ENCODE results near the gene TLE5. TPM values are rescaled to one million over a fixed set of nuclear protein-coding genes. Genes with fewer than 3 reads are reported as not detected.

TLE5 gene
- polyA plus RNA-seq, 1 experiment: 317 TPM

DNA sequence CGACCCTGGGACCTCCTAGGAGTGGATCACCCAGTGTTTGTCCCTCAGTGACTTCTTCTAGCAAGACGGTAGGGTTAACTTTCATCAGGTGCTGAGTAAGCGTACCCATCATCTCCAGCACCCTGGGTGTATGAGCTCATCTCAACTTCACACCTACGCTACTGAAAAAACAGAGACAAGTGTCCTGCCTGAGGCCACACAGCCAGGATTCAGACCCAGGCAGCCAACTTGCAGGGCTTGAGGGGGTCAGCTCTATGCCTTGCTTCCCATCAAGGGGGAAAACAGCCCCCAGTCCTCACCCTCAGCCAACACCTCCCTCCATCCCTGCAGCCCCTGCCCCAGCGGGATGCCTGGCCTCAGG is 37.8 kb downstream of the TLE5 start:
- TF ChIP-seq, protein P1, sequence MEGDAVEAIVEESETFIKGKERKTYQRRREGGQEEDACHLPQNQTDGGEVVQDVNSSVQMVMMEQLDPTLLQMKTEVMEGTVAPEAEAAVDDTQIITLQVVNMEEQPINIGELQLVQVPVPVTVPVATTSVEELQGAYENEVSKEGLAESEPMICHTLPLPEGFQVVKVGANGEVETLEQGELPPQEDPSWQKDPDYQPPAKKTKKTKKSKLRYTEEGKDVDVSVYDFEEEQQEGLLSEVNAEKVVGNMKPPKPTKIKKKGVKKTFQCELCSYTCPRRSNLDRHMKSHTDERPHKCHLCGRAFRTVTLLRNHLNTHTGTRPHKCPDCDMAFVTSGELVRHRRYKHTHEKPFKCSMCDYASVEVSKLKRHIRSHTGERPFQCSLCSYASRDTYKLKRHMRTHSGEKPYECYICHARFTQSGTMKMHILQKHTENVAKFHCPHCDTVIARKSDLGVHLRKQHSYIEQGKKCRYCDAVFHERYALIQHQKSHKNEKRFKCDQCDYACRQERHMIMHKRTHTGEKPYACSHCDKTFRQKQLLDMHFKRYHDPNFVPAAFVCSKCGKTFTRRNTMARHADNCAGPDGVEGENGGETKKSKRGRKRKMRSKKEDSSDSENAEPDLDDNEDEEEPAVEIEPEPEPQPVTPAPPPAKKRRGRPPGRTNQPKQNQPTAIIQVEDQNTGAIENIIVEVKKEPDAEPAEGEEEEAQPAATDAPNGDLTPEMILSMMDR (IDR thresholded peaks at IDR 0.05; ENCODE audit: low read depth, low read length): no peak
- Histone ChIP-seq H3K4me3 (ENCODE audit: low read depth, low read length) (no peak overlapping the region), H3K27ac (ENCODE audit: low read depth, low read length) (no peak overlapping the region), H3K27me3 (ENCODE audit: control insufficient read depth, insufficient read depth, low read length) (peaks cover 40% of the 10 kb centered on the region), H3K9me3 (ENCODE audit: control insufficient read depth, insufficient read depth, low read length) (no peaks in the 10 kb centered on the region; the same call in 1 of the 2 replicates)
- ChIA-PET POLR2A (interaction anchor here (1.0 kb wide), 1 partner anchor 10 kb away, joined by 3 read pairs; no protein-coding TSS in a partner anchor), CTCF (no interaction called here)
- no peak for DNase-seq (ENCODE audit: low read depth, low spot score)

DNA sequence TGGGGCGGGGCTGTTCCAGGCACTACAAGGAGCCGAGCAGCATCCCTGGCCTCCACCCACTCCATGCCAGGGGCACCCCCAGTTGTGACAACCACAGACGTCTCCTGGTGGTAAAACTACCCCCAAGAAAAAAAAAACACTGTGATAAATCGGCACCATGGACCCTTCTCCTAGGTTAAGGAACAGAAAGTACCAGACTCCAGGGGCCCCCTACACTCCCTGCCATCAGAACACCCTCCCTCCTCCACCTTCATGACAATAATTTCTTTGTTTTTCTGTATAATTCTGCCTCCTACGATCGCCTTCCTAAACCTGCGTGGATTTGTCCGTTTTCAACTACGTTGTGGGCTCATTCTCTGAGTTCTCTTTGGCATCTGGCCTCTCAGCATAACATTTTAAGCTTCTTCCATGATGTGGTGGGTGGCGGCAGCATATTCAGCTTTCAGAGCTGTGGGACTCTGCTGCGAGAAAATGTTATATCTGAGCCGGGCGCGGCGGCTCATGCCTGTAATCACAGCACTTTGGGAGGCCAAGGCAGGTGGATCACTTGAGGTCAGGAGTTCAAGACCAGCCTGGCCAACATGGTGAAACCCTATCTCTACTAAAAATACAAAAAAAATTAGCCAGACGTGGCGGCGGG is 41.9 kb downstream of the TLE5 start:
- DNase-seq (ENCODE audit: low read depth, low spot score): no peak
- TF ChIP-seq, protein P1 (IDR thresholded peaks at IDR 0.05; ENCODE audit: low read depth, low read length): no peak
- Histone ChIP-seq H3K4me3 (ENCODE audit: low read depth, low read length) (no peak overlapping the region), H3K27me3 (ENCODE audit: control insufficient read depth, insufficient read depth, low read length) (peaks cover 13% of the 10 kb centered on the region), H3K27ac (ENCODE audit: low read depth, low read length) (no peak overlapping the region), H3K9me3 (ENCODE audit: control insufficient read depth, insufficient read depth, low read length) (no peaks in the 10 kb centered on the region; the same call in 1 of the 2 replicates)
- CTCF ChIA-PET: no interaction called here
- POLR2A ChIA-PET: no interaction called here

DNA sequence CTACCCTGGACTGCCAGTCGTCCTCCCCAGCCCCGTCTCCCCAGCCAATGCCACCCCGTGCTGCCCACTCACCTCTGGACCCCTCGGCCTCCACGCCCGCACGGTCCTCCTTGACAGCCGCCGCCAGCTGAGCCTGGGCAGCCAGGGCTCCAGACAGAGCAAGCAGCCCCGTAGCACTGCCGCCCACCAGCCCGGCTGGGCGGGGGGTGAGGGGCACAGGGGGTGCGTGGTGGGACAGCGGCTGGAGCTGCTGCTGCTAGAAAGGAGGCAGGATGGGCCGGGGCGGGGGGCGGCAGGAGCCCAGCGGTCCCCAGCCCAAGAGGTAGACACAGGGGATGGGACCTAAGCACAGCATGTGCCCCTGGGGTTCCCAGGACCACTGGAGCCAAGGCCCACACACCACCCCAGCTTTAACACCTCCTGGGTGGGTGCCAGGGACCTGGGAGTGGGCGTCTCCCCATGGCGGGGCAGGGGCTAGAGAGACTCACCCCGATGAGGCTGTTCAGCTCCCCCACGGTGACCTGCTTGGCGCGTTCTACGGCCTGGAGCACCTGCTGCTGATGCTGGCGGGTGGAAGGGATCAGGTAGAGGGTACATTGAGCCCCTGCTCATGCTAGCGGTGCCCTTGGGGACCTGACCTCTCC is 43.0 kb downstream of the TLE5 start:
- Histone ChIP-seq H3K27me3 (ENCODE audit: control insufficient read depth, insufficient read depth, low read length) (peaks cover 3% of the 10 kb centered on the region), H3K9me3 (ENCODE audit: control insufficient read depth, insufficient read depth, low read length) (no peaks in the 10 kb centered on the region; the same call in 1 of the 2 replicates), H3K4me3 (ENCODE audit: low read depth, low read length) (no peak overlapping the region), H3K27ac (ENCODE audit: low read depth, low read length) (no peak overlapping the region)
- CTCF ChIA-PET: no interaction called here
- DNase-seq (ENCODE audit: low read depth, low spot score): no peak
- POLR2A ChIA-PET: no interaction called here
- TF ChIP-seq, protein P1 (IDR thresholded peaks at IDR 0.05; ENCODE audit: low read depth, low read length): no peak

DNA sequence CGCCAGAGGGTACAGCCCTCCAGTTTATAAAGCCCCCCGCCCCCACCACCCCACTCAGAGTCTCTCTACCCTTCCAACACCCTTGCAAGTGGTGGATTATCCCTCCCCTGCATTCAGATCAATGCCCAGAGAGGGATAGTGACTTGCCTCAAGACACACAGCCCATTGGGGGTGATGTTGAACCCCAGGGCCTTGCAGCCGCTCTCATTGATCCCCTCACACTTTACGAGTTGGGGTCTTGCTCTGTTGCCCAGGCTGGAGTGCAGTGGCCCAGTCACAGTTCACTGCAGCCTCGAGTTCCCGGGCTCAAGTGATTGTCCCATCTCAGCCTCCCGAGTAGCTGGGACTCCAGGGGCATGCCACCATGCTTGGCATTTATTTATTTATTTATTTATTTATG is 44.4 kb downstream of the TLE5 start:
- ChIA-PET POLR2A (no interaction called here), CTCF (no interaction called here)
- Histone ChIP-seq H3K4me3 (ENCODE audit: low read depth, low read length) (no peak overlapping the region), H3K27me3 (ENCODE audit: control insufficient read depth, insufficient read depth, low read length) (peaks cover 3% of the 10 kb centered on the region), H3K9me3 (ENCODE audit: control insufficient read depth, insufficient read depth, low read length) (no peaks in the 10 kb centered on the region; the same call in 1 of the 2 replicates), H3K27ac (ENCODE audit: low read depth, low read length) (no peak overlapping the region)
- no peak for DNase-seq (ENCODE audit: low read depth, low spot score)
- TF ChIP-seq, protein P1 (IDR thresholded peaks at IDR 0.05; ENCODE audit: low read depth, low read length): no peak

Measured in AG04450 (cell line).